NOMO-1 treated with DMSO at 0.1 percent for 48 hours (cell line): ENCODE measurements around the gene OR11A1.
"Not testable (repeated sequence)": the region's sequence is repeated elsewhere in the genome, so short reads cannot be mapped to it uniquely, and the experiment has no call there.

Experiments
- DNase-seq: peaks from one replicate; lab custom pipeline; 2025; ENCODE audit not compliant: unreplicated experiment; lab: John Stamatoyannopoulos, UW

The OR11A1 gene

DNA sequence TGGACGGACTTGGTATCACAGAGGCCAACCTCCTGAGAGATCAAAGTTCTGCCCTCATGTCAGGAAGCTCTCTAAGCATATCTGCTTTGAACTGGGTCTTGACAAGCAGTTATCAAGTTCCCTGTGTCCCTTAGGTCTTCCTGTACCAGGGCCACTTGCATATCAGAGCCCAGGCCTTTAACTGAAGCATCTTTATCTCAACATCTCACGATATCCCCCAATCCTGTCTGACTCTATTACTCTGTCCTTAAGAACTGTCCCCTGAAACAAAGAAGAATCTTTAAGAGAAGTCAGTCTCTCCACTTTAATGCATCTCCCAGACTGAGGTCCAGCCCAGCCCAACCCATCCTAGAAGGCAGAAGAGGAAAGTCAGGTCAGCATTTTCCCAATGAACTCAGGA is 22.7 kb upstream of the OR11A1 start:
- no peak for DNase-seq

DNA sequence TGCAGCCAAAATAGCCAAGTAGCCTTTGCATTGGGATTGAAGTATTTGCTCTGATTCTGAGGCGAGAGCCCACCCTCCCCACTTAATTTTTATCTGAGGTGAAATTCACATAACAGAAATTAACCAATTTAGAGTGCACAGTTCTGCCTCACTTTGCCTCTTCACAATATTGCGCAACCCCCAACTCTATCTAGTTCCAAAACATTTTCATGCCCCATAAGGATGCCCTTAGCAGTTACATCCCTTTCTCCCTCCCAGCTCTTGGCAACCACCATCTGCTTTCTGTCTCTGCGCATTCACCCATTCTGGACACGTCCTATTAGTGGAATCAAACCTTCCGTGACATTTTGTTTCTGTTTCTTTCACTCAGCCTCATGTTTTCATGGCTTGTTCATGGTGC is 21.9 kb upstream of the OR11A1 start:
- no peak for DNase-seq

DNA sequence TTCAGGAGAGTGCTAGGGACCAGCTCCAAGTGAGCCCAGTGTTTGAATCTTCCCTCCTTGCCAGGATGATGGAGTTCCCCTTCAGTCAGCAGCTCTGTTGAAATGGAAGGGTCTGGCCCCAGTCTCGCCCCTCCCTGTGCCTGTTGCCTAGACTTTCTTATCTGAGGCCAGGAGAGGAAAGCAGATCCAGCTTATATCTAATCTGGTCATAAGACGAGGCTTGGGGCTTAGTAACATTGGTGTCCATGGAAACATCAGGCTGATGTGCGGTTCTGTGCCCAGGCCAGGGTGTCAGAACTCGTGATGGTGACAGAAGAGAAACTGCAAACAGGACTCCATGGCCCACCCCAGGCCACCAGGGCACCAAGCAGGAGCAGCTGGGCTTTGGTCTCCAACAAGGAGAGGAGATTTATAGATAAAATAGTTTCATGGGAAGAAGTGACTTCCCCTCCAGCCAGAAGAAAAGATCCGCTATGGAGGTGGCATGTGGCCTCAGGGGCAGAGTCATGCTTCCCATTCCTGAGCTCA is 21.1 kb upstream of the OR11A1 start:
- no peak for DNase-seq

GRCh38 chr6:29474996-29475395 is 18.1 kb upstream of the OR11A1 start:
- no peak for DNase-seq

- DNase-seq = no peak
Measured at GRCh38 chr6:29466241-29466640, 9.4 kb upstream of the OR11A1 start.

- DNase-seq = no peak
Measured at GRCh38 chr6:29465801-29466200, 8.9 kb upstream of the OR11A1 start.

DNA sequence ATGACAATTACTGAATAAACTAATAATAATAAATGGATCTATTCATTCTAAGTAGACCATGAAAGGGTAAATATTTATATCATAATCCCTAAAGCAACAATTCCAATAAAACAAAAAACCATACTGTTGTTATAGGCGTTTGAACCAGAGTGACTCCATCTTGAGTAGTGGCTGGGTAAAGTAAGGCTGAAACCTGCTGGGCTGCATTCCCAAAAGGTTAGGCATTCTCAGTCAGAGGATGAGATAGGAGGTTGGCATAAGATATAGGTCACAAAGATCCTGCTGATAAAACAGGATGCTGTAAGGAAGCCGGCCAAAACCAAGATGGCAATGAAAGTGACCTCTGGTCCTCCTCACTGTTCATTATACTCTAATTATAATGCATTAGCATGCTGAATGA is 8.4 kb upstream of the OR11A1 start:
- no peak for DNase-seq

- DNase-seq = no peak
Measured at GRCh38 chr6:29462022-29462421, 5.2 kb upstream of the OR11A1 start.

- DNase-seq = no peak
Measured at GRCh38 chr6:29461021-29461814, 4.3 kb upstream of the OR11A1 start.

DNA sequence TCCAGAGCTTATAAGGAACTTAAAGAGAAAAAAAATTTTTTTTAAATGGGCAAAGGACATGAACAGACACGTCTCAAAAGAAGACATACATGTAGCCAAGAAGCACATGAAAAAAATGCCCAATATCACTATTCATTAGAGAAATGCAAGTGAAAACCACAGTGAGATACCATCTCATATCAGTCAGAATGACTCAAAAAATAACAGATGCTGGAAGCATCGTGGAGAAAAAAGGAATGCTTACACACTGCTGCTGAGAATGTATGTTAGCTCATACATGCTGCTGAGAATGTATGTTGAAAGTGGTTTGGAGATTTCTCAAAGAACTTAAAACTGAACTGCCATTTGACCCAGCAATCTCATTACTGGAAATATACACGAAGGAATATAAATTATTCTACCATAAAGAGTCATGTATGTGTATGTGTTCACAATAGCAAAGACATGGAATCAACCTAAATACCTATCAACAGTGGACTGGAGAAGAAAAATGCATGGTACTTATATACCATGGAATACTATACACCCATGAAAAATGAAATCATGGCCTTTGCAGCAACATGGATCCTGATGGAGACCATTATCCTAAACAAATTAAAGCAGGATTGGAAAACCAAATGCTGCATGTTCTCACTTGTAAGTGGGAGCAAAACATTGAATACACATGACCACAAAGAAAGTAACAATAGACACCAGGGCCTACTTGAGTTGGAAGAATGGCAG is 5.2 kb downstream of the OR11A1 start:
- no peak for DNase-seq

GRCh38 chr6:29447670-29448069 is 9.2 kb downstream of the OR11A1 start:
- DNase-seq = no peak

- not testable (repeated sequence) for DNase-seq
Measured at GRCh38 chr6:29444031-29444430, 12.8 kb downstream of the OR11A1 start.

DNA sequence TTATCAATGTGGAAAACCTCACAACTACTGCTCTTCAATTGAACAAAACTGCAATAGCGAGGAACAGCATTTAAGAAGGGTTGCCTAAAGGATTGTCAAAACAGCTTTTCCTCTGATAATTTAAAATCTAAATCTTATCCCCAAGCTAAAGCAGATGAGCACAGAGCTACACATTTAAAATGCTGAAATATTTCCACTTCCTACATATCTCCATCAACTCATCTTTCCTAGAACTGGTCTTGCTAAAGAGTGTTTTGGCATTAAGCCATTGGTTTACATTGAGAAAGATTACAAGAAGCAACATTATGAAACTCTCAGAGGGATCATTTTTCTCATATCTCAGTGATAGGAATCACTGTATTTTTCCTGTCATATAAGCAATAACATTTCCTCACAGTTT is 14.2 kb downstream of the OR11A1 start:
- DNase-seq = no peak

DNA sequence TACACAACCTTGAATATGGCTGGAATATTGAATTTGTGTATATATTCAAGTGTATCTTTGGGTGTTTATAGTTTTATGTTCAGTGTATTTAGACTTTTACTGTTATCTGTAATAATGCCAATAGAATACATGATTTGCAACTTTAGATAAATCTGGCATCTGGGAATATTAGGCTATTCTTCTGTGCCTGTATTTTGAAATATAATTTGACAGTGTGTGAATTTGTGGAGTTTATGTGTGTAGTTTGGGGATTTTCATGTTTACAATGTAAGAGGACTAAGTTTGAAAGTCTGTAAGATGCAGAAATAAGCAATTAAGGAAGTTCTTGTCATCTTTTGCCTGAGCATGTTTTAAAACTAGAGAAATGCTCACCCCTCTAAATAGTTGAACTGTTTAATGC is 17.9 kb downstream of the OR11A1 start, which contains the start of gene OR10C1:
TSS of gene OR10C1 (plus strand) at position 301 of the 400 bp plus-strand sequence. CDS start 710 bp downstream, outside the sequence.
- DNase-seq = no peak

DNA sequence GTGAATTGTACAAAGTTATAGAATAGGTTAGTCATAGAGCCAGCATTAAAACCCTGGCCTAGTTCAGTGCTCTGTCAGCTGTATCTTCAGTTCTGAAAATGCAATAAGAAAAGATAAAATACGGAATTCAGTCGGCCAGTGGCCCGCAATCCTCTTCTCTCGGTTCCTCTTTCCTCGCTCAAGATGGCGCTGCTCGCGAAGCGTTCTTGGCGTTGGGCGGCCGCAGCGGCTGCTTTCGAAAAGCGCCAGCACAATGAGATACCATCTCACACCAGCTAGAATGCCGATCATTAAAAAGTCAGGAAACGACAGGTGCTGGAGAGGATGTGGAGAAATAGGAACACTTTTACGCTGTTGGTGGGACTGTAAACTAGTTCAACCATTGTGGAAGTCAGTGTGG is 20.1 kb downstream of the OR11A1 start:
- DNase-seq = peak; percentile 3

- DNase-seq = no peak
Measured at GRCh38 chr6:29426654-29427053, 30.2 kb downstream of the OR11A1 start.

- DNase-seq = no peak
Measured at GRCh38 chr6:29425075-29425474, 31.8 kb downstream of the OR11A1 start.

GRCh38 chr6:29424575-29424974 is 32.3 kb downstream of the OR11A1 start:
- no peak for DNase-seq

DNA sequence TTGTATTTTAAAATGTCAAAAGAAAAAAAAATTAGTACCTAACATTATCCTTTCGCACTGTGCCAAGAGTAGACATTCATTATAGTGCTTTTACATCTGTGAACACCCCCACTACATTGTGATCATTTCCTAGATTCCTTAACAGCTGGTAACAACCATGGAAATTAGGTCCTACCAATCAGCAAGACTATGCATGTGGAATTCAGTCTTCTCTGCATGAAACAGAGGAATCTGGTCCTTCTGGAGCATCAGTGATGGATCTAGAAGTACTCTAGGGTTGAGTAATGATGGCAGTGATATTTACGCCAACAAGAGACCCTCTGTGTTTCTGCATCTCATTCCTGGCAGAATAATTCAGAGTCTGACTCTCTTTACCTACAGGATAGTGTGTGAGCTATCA is 32.7 kb downstream of the OR11A1 start:
- DNase-seq = no peak

DNA sequence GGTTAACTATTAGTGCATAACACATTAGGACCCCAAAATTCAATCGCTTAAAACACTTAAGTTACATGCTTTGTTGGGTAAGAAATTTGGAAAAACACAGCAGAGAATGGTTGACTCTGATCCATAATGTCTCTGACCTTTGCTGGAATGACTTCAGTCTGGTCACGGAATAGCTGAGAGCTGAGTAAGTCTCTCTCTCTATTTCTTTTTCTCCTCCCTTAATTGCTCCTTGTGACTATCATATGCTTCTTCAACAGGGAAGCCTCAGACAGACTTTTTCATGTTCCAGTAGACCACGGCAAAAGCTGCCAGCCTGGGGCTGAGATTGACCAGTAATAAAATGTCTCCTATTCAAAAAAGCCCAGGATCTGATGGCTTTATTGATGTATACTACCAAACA is 37.4 kb downstream of the OR11A1 start:
- no peak for DNase-seq

DNA sequence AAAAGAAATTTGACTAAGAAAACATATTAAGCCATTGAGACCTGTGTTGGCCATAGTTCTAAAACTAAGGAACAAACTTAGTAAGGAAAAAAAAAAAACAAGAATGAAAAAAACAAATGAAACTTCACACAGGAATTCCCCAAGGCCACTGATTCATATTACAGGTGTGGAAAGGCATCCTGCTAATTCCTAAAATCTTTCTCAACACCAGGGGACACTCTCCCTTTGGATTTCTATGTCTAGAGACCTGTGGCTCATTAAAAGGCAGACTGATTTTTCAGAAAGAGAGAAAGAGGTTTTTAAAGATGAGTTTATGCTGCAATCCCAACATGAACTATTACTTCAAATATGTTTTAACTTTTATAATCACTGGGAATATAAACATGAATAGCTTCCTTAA is 42.3 kb downstream of the OR11A1 start, which contains the start of gene OR12D1:
TSS of gene OR12D1 (plus strand) at position 341 of the 400 bp plus-strand sequence.
- DNase-seq = no peak

GRCh38 chr6:29403801-29404200 is 53.1 kb downstream of the OR11A1 start:
- DNase-seq = no peak
